GM21381 (cell line): ENCODE data around the gene TARBP2.
A peak's percentile ranks its signal among the peaks of the same experiment; 100 is the strongest.
"Not testable (repeated sequence)": the region's sequence is repeated elsewhere in the genome, so short reads cannot be mapped to it uniquely, and the experiment has no call there.

Source experiments
- ATAC-seq: cut with Tn5 transposase; IDR thresholded peaks from one replicate; pipeline ENCODE4 v1.9.1; 2021; ENCODE audit warnings: mild to moderate bottlenecking, moderate library complexity; ENCODE audit not compliant: unreplicated experiment

The TARBP2 gene

GRCh38 chr12:53513712-53514410 is 12.8 kb downstream of the TARBP2 start:
- ATAC-seq: no peak

DNA sequence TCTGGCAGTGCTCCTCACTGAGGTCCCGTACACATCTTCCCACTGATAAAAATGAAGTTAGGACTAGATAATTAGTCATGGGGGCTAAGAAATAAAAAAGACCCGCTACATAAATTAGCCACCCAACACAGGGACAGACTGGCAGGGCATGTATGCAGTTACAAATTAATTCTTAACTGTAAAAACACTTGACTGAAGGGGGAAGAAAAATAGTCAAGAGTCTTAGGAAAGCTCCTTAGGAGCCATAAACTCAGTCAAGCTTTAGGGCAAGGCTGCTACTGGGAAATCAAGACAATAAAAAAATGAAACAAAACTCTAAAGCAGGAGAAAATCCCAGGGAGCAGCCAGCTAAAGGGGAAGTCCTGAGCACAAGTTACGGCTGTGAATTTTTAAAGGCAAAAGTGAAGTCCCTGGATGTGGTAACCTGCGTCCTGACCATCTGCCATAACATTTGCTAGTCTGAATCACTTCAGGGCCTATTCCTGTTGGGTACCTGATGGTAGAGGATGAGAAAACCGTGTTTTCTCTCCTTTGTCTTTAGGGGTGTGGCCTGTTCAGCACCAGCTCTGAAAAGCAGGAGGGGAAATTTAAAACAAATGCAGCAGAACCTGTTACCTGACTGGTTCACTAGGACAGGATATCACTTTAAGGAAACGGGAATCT is 13.7 kb downstream of the TARBP2 start:
- ATAC-seq: no peak

DNA sequence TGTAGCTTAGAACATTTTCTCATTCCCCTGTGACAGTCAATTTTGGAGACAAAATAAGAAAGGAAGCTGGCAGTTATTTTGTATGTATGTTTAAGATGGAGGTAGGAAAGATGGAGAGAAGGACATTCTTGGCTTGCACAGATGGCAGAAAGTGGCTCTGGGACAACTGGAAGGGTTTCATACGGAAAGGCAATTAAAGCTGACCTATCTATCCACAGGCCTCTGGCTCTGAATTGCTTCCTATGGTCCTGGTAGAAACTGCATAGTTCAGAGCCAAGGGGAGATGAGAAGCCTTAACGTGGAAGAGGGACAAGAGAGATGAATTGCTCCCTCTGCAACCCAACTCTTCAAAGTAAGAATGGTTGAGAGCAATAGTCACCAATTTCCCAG is 14.2 kb downstream of the TARBP2 start:
- ATAC-seq: no peak

- ATAC-seq: no peak
These were observed 15.8 kb downstream of the TARBP2 start for GRCh38 chr12:53516758-53517455.

DNA sequence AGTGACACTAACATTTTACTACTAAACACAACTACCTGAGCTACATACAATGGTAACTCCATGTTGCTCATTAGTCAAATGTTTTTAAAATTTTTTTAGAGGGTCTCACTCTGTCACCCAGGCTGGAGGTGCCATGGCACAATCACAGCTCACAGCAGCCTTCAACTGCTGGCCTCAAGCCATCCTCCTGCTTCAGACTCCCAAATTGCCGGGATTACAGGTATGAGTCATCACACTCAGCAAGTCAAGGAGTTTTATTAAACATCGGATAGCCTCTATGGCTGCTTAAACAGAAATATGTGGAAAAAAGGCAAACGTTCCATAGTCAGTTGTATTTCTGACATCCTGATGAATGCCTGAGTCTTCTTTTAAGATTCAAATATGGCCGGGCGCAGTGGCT is 17.3 kb downstream of the TARBP2 start:
- ATAC-seq: no peak

DNA sequence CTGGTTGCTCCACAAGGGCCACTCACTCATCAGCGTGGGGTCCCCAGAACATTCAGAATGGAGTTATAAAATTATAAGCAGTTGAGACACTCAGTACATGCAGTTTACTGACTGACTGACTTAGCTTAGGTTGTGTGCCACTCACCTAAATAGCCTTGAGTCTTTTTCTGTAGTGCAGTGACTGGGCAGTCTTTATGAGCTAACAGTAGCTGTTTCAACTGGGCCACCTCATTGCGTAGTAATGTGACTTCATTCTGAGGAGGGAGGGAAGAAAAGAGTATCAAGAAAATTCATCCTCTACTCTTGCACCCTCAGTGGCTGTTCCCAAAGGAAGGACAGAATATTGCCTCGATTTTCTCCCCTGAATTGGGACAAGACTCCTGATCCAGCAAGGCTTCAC is 22.0 kb downstream of the TARBP2 start:
- ATAC-seq: no peak

GRCh38 chr12:53524476-53524875 is 23.4 kb downstream of the TARBP2 start:
- no peak for ATAC-seq

DNA sequence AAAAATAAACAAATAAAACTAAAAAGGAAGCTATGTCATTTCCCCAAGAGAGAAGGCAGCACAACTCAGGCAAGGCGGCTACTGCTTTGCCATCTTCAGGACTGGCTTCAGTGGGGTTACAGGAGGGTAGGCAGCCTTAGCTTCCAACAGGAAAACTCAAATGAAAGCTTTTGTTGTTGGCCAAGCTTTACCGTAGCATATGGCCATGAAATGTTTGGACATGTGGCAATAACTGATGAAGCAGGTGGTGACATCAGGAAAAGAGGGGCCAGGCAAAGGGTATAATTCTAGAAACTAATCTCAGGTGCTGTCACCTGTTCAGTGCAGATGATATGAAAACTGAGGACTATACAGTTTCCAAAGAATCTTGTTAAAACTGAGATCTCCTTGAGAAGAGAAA is 29.0 kb downstream of the TARBP2 start:
- ATAC-seq: no peak

- ATAC-seq: no peak
These were observed 29.8 kb downstream of the TARBP2 start for GRCh38 chr12:53530920-53531319.

DNA sequence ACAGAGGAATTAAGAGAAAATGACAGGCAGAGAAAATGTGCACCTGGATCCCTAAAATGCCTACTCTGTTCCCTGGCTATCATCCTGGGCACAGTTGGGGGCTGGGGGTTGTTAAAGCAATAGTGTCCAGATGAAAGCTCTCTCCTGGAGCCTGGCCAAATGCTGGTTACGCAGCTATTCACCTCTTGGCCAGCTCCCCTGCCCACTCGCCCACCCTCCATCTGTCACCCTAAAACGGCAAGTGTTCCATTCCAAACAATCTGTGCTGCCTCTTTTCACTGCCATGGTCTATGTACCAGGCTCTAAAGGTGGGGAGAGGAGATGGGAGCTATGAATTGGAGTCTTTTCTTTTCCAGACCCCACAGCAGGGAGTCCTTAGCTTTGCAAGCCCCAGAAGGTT is 30.9 kb downstream of the TARBP2 start:
- ATAC-seq: no peak

- ATAC-seq: no peak
These were observed 31.7 kb downstream of the TARBP2 start for GRCh38 chr12:53532524-53533445.

- no peak for ATAC-seq
These were observed 32.4 kb downstream of the TARBP2 start for GRCh38 chr12:53533471-53533870.

DNA sequence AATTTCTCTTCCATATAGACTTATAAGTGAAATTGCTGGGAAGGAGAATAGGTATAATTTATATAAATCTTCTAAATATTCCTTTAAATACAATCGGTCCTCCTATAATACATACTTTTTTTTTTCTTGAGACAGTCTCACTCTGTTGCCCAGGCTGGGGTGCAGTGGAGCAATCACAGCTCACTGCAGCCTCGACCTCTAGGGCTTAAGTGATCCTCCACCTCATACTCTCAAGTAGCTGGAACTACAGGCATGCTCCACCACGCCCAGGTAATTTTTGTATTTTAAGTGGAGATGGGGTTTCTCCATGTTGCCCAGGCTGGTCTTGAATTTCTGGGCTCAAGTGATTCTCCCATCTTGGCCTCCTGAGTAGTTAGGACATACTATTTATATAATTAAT is 35.9 kb downstream of the TARBP2 start:
- no peak for ATAC-seq

DNA sequence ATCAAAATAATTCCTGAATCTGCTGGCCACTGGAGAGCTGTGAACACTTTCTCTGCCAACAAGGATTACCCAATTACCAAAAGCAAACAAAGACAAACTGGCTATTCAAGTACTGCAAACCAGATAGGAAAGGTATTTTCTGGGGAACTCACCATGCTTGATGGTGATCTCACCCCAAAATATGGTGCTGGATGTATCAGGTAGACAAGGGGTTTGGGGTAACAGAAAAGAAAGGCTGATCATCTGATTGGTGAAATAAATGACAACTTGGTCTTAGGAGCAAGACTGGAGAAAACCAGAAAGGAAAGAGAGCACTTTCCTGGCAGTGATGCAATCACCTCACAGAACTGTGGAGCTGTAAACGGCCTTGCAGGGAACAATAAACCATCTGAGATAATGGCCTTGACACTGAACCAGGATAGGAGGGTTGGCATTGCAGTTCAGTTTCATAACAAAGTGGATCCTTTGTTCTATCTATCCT is 37.2 kb downstream of the TARBP2 start:
- no peak for ATAC-seq

GRCh38 chr12:53539526-53539925 is 38.4 kb downstream of the TARBP2 start:
- no peak for ATAC-seq

DNA sequence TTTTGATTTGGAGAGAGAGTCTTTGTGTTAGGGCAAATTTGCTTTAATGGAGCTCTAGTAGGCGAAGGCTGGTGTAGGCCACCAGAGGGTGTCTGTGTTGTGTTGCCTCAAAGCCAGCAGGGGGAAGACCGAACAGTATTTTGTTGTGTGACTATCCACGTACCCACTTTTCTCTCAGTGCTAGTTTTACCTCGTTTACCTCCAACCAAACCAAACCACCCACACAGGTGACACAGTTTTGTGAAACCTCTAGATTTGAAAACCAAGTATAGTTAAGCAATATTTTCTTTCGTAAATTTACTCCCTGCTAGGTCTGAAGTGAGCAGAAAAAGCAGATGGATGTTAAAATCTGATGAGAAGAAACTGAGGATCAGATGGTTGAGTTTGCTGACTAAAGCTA is 42.5 kb downstream of the TARBP2 start:
- ATAC-seq: peak; percentile 66

DNA sequence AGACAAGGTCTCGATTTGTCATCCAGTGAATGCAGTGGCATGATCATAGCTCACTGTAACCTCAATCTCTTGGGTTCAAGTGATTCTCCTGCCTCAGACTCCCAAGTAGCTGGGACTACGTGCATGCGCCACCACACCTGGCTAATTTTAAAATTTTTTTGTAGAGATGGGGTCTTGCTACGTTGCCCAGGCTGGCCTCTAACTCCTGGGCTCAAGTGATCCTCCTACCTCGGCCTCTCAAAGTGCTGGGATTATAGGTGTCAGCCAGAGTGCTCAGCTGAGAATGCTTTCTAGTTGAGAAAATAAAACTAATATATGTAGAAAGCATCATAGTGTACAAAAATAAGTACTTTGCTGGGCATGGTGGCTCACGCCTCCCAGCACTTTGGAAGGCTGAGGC is 47.3 kb downstream of the TARBP2 start:
- ATAC-seq: not testable (repeated sequence)

DNA sequence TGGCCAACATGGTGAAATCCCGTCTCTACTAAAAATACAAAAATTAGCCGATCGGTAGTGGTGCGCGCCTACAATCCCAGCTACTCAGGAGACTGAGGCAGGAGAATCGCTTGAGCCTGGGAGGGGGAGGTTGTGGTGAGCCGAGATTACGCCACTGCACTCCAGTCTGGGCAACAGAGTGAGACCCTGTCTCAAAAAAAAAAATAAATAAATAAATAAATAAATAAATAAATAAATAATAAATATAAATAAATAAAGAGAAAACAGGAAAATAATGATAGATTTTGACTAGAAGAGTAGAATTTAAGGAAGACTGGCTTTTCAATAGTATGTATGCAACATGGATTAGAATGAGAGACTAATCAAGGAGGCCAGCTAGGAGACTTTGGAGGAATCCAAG is 49.0 kb downstream of the TARBP2 start:
- not testable (repeated sequence) for ATAC-seq

- no peak for ATAC-seq
These were observed 49.5 kb downstream of the TARBP2 start for GRCh38 chr12:53550595-53550994.

- no peak for ATAC-seq
These were observed 50.8 kb downstream of the TARBP2 start for GRCh38 chr12:53551889-53552291.
